IMR-90 (cell line): ENCODE results near the gene ATG9B. TPM values are rescaled to one million over a fixed set of nuclear protein-coding genes. Genes with fewer than 3 reads are reported as not detected.

Source experiments
- ATAC-seq: fragments of 200-7000 bp; cut with Tn5 transposase; 2 replicates; pipeline ENCODE4 v1.9.1; 2020; ENCODE audit warnings: low read depth, mild to moderate bottlenecking, moderate library complexity
- BruUV-seq: library from RNA; stranded (reverse); fragments of 400-500 nt; replicated peaks from 2 replicates; lab custom pipeline; 2021; lab: Mats Ljungman, UMichigan
- CTCF ChIA-PET: fragments of 300-600 bp; formaldehyde crosslinking; extraction: SDS; loops from one replicate; lab custom pipeline; 2021; ENCODE audit warnings: antibody characterized with exemption; lab: Yijun Ruan, JAX
- POLR2A ChIA-PET: fragments of 300-600 bp; sonication (Branson Sonifier 250); formaldehyde crosslinking; loops from one replicate; lab custom pipeline; 2022; ENCODE audit warnings: antibody characterized with exemption; ENCODE audit not compliant: unreplicated experiment; lab: Charles Lee
- DNase-seq: peaks from one replicate; pipeline ENCODE4 v3.0.0; 2013
- H2AFZ ChIP-seq: replicated peaks from 2 replicates; pipeline ENCODE3; 2013; ENCODE audit warnings: low read length, mild to moderate bottlenecking; ENCODE audit not compliant: poor library complexity
- H2AK5ac ChIP-seq: 2 replicates; pipeline ENCODE4 v1.6.1; 2013; ENCODE audit warnings: low read depth, low read length, inconsistent platforms
- H2AK9ac ChIP-seq: replicated peaks from 2 replicates; pipeline ENCODE3; 2013; ENCODE audit warnings: mild to moderate bottlenecking, low read depth, low read length, moderate library complexity; ENCODE audit not compliant: poor library complexity
- H2BK120ac ChIP-seq: 2 replicates; pipeline ENCODE4 v1.6.1; 2013; ENCODE audit warnings: low read depth, low read length, inconsistent platforms
- H2BK15ac ChIP-seq: 3 replicates; pipeline ENCODE4 v1.6.1; 2013; ENCODE audit warnings: low read depth, low read length, inconsistent platforms
- H2BK20ac ChIP-seq: 2 replicates; pipeline ENCODE4 v1.6.1; 2013; ENCODE audit warnings: low read depth, mild to moderate bottlenecking, inconsistent platforms, low read length, moderate library complexity
- H2BK5ac ChIP-seq: 2 replicates; pipeline ENCODE4 v1.6.1; 2013; ENCODE audit warnings: mild to moderate bottlenecking, low read depth, low read length, inconsistent platforms; ENCODE audit not compliant: poor library complexity, severe bottlenecking
- H3K14ac ChIP-seq: replicated peaks from 2 replicates; pipeline ENCODE4 v1.6.1; 2013; ENCODE audit warnings: low read depth, low read length, inconsistent platforms
- H3K18ac ChIP-seq: 2 replicates; pipeline ENCODE4 v1.6.1; 2013; ENCODE audit warnings: low read depth, low read length, control low read depth
- H3K23ac ChIP-seq: 2 replicates; pipeline ENCODE4 v1.6.1; 2013; ENCODE audit warnings: low read depth, low read length, inconsistent platforms
- H3K27ac ChIP-seq: 2 replicates; pipeline ENCODE4 v1.5.1; 2013; ENCODE audit warnings: mild to moderate bottlenecking, control low read depth, low read length; ENCODE audit not compliant: insufficient read depth
- H3K27me3 ChIP-seq: 2 replicates; pipeline ENCODE4 v1.6.1; 2013; ENCODE audit warnings: low read length; ENCODE audit not compliant: control insufficient read depth, insufficient read depth
- H3K36me3 ChIP-seq: 2 replicates; pipeline ENCODE4 v1.6.1; 2013; ENCODE audit warnings: low read length, mixed read lengths; ENCODE audit not compliant: control insufficient read depth, insufficient read depth
- H3K4ac ChIP-seq: 2 replicates; pipeline ENCODE4 v1.6.1; 2013; ENCODE audit warnings: low read depth, low read length, inconsistent platforms
- H3K4me1 ChIP-seq: 2 replicates; pipeline ENCODE4 v1.6.1; 2013; ENCODE audit warnings: low read length, mixed read lengths; ENCODE audit not compliant: control insufficient read depth, insufficient read depth
- H3K4me2 ChIP-seq: 2 replicates; pipeline ENCODE4 v1.6.1; 2013; ENCODE audit warnings: low read depth, mild to moderate bottlenecking, control low read depth, low read length, moderate library complexity
- H3K4me3 ChIP-seq: 2 replicates; pipeline ENCODE4 v1.5.1; 2013; ENCODE audit warnings: low read depth, mild to moderate bottlenecking, control low read depth, low read length, moderate library complexity; ENCODE audit not compliant: insufficient read depth
- H3K56ac ChIP-seq: 2 replicates; pipeline ENCODE4 v1.6.1; 2013; ENCODE audit warnings: low read length, inconsistent platforms; ENCODE audit not compliant: insufficient read depth; ENCODE audit errors: extremely low read depth
- H3K79me1 ChIP-seq, 2 experiments: 2 replicates each; pipeline ENCODE4 v1.6.1; 2013; ENCODE audit warnings: low read length in 2 of 2, inconsistent platforms in 1 of 2, low read depth in 1 of 2
- H3K9ac ChIP-seq: 2 replicates; pipeline ENCODE4 v1.6.1; 2013; ENCODE audit warnings: low read depth, low read length, control low read depth
- H3K9me1 ChIP-seq: 2 replicates; pipeline ENCODE4 v1.6.1; 2013; ENCODE audit warnings: low read length, inconsistent platforms; ENCODE audit not compliant: insufficient read depth
- H3K9me3 ChIP-seq: 2 replicates; pipeline ENCODE4 v1.6.1; 2013; ENCODE audit warnings: low read length; ENCODE audit not compliant: control insufficient read depth, insufficient read depth
- H4K20me1 ChIP-seq: 2 replicates; pipeline ENCODE4 v1.6.1; 2013; ENCODE audit warnings: low read length, inconsistent platforms; ENCODE audit not compliant: insufficient read depth
- H4K5ac ChIP-seq: 2 replicates; pipeline ENCODE4 v1.6.1; 2013; ENCODE audit warnings: mild to moderate bottlenecking, low read depth, low read length, control low read depth
- H4K8ac ChIP-seq, 2 experiments: 2 replicates each; pipeline ENCODE4 v1.6.1; 2013; ENCODE audit warnings: low read depth in 2 of 2, low read length in 2 of 2, control low read depth in 1 of 2, inconsistent platforms in 1 of 2
- H4K91ac ChIP-seq: 2 replicates; pipeline ENCODE4 v1.6.1; 2013; ENCODE audit warnings: low read depth, low read length, inconsistent platforms; ENCODE audit not compliant: insufficient read depth
- BHLHE40 ChIP-seq: fragments of 150-350 bp; IDR thresholded peaks from 2 replicates; pipeline ENCODE4 v1.6.1; 2016; ENCODE audit warnings: mild to moderate bottlenecking, low read depth, low read length
- CEBPB ChIP-seq: IDR thresholded peaks from 2 replicates; pipeline ENCODE4 v1.6.1; 2012; ENCODE audit warnings: low read depth, low read length, improper control_type of control experiment
- CHD1 ChIP-seq: IDR thresholded peaks from 2 replicates; pipeline ENCODE4 v1.6.1; 2012; ENCODE audit warnings: low read depth, low read length, improper control_type of control experiment
- FOS ChIP-seq: fragments of 150-350 bp; IDR thresholded peaks from 2 replicates; pipeline ENCODE4 v1.6.1; 2016; ENCODE audit warnings: low read depth, low read length
- MAFK ChIP-seq: IDR thresholded peaks from 2 replicates; pipeline ENCODE4 v1.6.1; 2012; ENCODE audit warnings: low read depth, low read length, improper control_type of control experiment
- MAZ ChIP-seq: IDR thresholded peaks from 2 replicates; pipeline ENCODE4 v1.6.1; 2012; ENCODE audit warnings: low read depth, mild to moderate bottlenecking, low read length, improper control_type of control experiment, moderate library complexity, borderline replicate concordance
- MXI1 ChIP-seq: IDR thresholded peaks from 2 replicates; pipeline ENCODE4 v1.6.1; 2012; ENCODE audit warnings: low read depth, mild to moderate bottlenecking, low read length, moderate library complexity, borderline replicate concordance
- NFE2L2 ChIP-seq: fragments of 150-350 bp; IDR thresholded peaks from 2 replicates; pipeline ENCODE4 v1.6.1; 2016; ENCODE audit warnings: low read depth, mild to moderate bottlenecking, low read length
- POLR2A ChIP-seq: IDR thresholded peaks from 2 replicates; pipeline ENCODE4 v1.6.1; 2012; ENCODE audit warnings: mild to moderate bottlenecking, low read depth, low read length
- RAD21 ChIP-seq: IDR thresholded peaks from 2 replicates; pipeline ENCODE4 v1.6.1; 2012; ENCODE audit warnings: low read length, improper control_type of control experiment
- RCOR1 ChIP-seq: IDR thresholded peaks from 2 replicates; pipeline ENCODE4 v1.6.1; 2012; ENCODE audit warnings: mild to moderate bottlenecking, low read length, improper control_type of control experiment; ENCODE audit not compliant: insufficient replicate concordance
- RFX5 ChIP-seq: IDR thresholded peaks from 2 replicates; pipeline ENCODE4 v1.8.0; 2012; ENCODE audit warnings: low read depth, mild to moderate bottlenecking, low read length, moderate library complexity
- SMC3 ChIP-seq: fragments of 150-350 bp; IDR thresholded peaks from 2 replicates; pipeline ENCODE4 v1.6.1; 2016; ENCODE audit warnings: low read depth, mild to moderate bottlenecking, antibody characterized with exemption, low read length, moderate library complexity
- WGBS, 2 experiments: methylation state at CpG; one replicate each; pipeline versions ENCODE4 v1.1.5 to v1.1.7; 2013; ENCODE audit warnings: missing lambda C conversion rate in 2 of 2; ENCODE audit not compliant: insufficient read length in 1 of 2; ENCODE audit errors: extremely low coverage in 2 of 2; 5-methylcytosine and 5-hydroxymethylcytosine counted together
- dilution Hi-C: fragments of 300-500 bp; cut with HindIII; formaldehyde crosslinking; loops from one replicate; pipeline ENCODE4 v1.14.3; 2018; ENCODE audit warnings: low sequenced_read_pairs; ENCODE audit not compliant: unreplicated experiment
- in situ Hi-C: fragments of 300-500 bp; cut with MboI; formaldehyde crosslinking; loops from 3 replicates; pipeline ENCODE4 v1.14.3; 2019; ENCODE audit warnings: low sequenced_read_pairs, inconsistent platforms, mixed read lengths
- intact Hi-C: fragments of 100-400 bp; cut with micrococcal nuclease; formaldehyde crosslinking; loops from 2 replicates; pipeline ENCODE4 v1.10.0; 2022
- polyA plus RNA-seq, 3 experiments: library from polyadenylated mRNA; depleted of rRNA; stranded (reverse); fragments of >200 nt; gene quantifications; 2 replicates each; pipeline ENCODE4 v1.2.3, GENCODE V29; 2012; ENCODE audit warnings: low replicate concordance in 1 of 3
- total RNA-seq: library from RNA; depleted of rRNA; stranded (reverse); fragments of >200 nt; gene quantifications from 2 replicates; pipeline ENCODE4 v1.2.3, GENCODE V29; 2012
- TF ChIP-seq, protein P1 (sequence below): fragments of 150-350 bp; IDR thresholded peaks from 2 replicates; pipeline ENCODE4 v1.6.1; 2017; ENCODE audit warnings: mild to moderate bottlenecking, antibody characterized with exemption, low read length, low read depth
- TF ChIP-seq, protein P2 (sequence below): fragments of 150-350 bp; IDR thresholded peaks from 2 replicates; pipeline ENCODE4 v1.6.1; 2016; ENCODE audit warnings: low read depth, mild to moderate bottlenecking, low read length, moderate library complexity, borderline replicate concordance
- TF ChIP-seq, protein P3 (sequence below): conservative IDR thresholded peaks from 2 replicates; pipeline ENCODE4 v1.5.1; 2012; ENCODE audit warnings: mild to moderate bottlenecking, low read depth, low read length, improper control_type of control experiment

ATG9B gene
- total and polyA plus RNA-seq, 2 of the 4 experiments (the other 2 are of a cell fraction), result 0.18 to 0.91 TPM

DNA sequence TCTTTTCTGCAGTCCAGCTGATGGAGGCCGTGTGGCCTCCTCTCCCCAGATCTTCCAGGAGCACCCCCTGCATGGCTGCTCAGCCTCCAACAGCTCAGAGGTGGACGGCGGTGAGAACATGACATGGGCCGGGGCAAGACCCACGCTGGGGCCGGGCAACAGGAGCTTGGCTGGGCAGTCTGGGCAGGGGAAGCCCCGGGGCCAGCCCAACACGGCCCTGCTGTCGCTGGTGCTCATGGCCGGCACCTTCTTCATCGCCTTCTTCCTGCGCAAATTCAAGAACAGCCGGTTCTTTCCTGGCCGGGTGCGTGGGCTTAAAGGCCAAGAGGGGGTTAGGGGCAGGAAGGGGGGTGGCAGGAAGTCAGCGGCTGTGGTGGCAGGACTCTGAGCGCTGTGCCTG lies 49.7 kb upstream of the ATG9B start:
- Histone ChIP-seq H3K27me3 (no peaks in the 10 kb centered on the region), H4K5ac (no peak overlapping the region), H2BK5ac (no peak overlapping the region), H3K9ac (no peak overlapping the region), H3K36me3 (peaks cover 82% of the 10 kb centered on the region), H4K20me1 (peaks cover 18% of the 10 kb centered on the region), H3K18ac (no peak overlapping the region), H3K14ac (no peak overlapping the region), H2BK15ac (no peak overlapping the region), H3K79me1 (peaks cover 11 to 45% of the 10 kb centered on the region in 2 experiments; a peak in 3 of 4 replicates), H3K4me2 (no peak overlapping the region), H3K9me1 (no peaks in the 10 kb centered on the region), H3K27ac (no peak overlapping the region), H3K23ac (no peak overlapping the region), H2AK5ac (no peak overlapping the region), H3K4me3 (no peak overlapping the region), H2BK20ac (no peak overlapping the region), H2AFZ (no peak overlapping the region), H3K9me3 (no peaks in the 10 kb centered on the region), H2BK120ac (no peak overlapping the region), H4K8ac (no peak overlapping the region), H4K91ac (no peak overlapping the region), H3K56ac (no peak overlapping the region), H3K4me1 (peaks cover 2% of the 10 kb centered on the region; the same call in 1 of the 2 replicates), H2AK9ac (no peak overlapping the region), H3K4ac (no peak overlapping the region)
- in situ Hi-C loops, result no loop called here
- dilution Hi-C loops, result no loop called here
- no peak for DNase-seq
- WGBS, 2 experiments, result 100% methylated on average over 4 of the region's 17 CpGs; no CpG with 5 or more reads in 1 of the 2 experiments
- TF ChIP-seq FOS (no peak), CEBPB (no peak), RAD21 (no peak), SMC3 (no peak), RCOR1 (no peak), MAZ (no peak), CHD1 (no peak), MAFK (no peak), RFX5 (no peak), BHLHE40 (no peak), POLR2A (no peak), MXI1 (no peak), NFE2L2 (no peak)
- TF ChIP-seq, protein P1, sequence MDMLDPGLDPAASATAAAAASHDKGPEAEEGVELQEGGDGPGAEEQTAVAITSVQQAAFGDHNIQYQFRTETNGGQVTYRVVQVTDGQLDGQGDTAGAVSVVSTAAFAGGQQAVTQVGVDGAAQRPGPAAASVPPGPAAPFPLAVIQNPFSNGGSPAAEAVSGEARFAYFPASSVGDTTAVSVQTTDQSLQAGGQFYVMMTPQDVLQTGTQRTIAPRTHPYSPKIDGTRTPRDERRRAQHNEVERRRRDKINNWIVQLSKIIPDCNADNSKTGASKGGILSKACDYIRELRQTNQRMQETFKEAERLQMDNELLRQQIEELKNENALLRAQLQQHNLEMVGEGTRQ, result no peak
- TF ChIP-seq, protein P2, sequence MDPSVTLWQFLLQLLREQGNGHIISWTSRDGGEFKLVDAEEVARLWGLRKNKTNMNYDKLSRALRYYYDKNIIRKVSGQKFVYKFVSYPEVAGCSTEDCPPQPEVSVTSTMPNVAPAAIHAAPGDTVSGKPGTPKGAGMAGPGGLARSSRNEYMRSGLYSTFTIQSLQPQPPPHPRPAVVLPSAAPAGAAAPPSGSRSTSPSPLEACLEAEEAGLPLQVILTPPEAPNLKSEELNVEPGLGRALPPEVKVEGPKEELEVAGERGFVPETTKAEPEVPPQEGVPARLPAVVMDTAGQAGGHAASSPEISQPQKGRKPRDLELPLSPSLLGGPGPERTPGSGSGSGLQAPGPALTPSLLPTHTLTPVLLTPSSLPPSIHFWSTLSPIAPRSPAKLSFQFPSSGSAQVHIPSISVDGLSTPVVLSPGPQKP, result no peak
- TF ChIP-seq, protein P3, sequence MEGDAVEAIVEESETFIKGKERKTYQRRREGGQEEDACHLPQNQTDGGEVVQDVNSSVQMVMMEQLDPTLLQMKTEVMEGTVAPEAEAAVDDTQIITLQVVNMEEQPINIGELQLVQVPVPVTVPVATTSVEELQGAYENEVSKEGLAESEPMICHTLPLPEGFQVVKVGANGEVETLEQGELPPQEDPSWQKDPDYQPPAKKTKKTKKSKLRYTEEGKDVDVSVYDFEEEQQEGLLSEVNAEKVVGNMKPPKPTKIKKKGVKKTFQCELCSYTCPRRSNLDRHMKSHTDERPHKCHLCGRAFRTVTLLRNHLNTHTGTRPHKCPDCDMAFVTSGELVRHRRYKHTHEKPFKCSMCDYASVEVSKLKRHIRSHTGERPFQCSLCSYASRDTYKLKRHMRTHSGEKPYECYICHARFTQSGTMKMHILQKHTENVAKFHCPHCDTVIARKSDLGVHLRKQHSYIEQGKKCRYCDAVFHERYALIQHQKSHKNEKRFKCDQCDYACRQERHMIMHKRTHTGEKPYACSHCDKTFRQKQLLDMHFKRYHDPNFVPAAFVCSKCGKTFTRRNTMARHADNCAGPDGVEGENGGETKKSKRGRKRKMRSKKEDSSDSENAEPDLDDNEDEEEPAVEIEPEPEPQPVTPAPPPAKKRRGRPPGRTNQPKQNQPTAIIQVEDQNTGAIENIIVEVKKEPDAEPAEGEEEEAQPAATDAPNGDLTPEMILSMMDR, result no peak
- ChIA-PET POLR2A (no interaction called here), CTCF (no interaction called here)
- no TSS peak for BruUV-seq
- intact Hi-C loops, result no loop called here
- ATAC-seq, result no peak
